Kidney (tissue), 14 donors: ENCODE measurements around the gene SLC25A39. TPM values are rescaled to one million over a fixed set of nuclear protein-coding genes. Genes with fewer than 3 reads are reported as not detected.

Experiments
- DNase-seq, 5 donors: peaks; one replicate each; pipeline ENCODE4 v3.0.0-alpha.2; 2013 to 2020
- FAIRE-seq: peaks from 2 replicates; lab custom pipeline; 2012; peaks lifted over from hg19 to GRCh38; lab: Jason Lieb, UNC
- H3K27ac ChIP-seq, 2 donors: one replicate each; pipeline ENCODE4 v1.7.0; 2013; ENCODE audit warnings: low read depth in 2 of 2, low read length in 2 of 2, inconsistent platforms in 1 of 2
- H3K27me3 ChIP-seq: one replicate; pipeline ENCODE4 v1.7.1; 2013; ENCODE audit warnings: low read length, inconsistent platforms; ENCODE audit not compliant: control insufficient read depth, insufficient read depth
- H3K36me3 ChIP-seq, 3 donors: one replicate each; pipeline versions ENCODE4 v1.7.0 to v1.7.1; 2013; ENCODE audit warnings: low read length in 3 of 3, control low read depth in 1 of 3, inconsistent platforms in 1 of 3; ENCODE audit not compliant: insufficient read depth in 3 of 3, control insufficient read depth in 2 of 3
- H3K4me1 ChIP-seq, 3 donors: one replicate each; pipeline versions ENCODE4 v1.7.0 to v1.7.1; 2013; ENCODE audit warnings: low read length in 3 of 3, inconsistent platforms in 1 of 3, low read depth in 1 of 3; ENCODE audit not compliant: control insufficient read depth in 2 of 3, insufficient read depth in 2 of 3
- H3K4me3 ChIP-seq, 3 donors: one replicate each; pipeline versions ENCODE4 v1.7.0 to v1.8.1; 2013; ENCODE audit warnings: low read length in 3 of 3, control low read depth in 1 of 3, inconsistent platforms in 1 of 3
- H3K9ac ChIP-seq, 3 donors: one replicate each; pipeline versions ENCODE4 v1.7.0 to v1.7.1; 2013; ENCODE audit warnings: low read length in 3 of 3, control low read depth in 1 of 3, inconsistent platforms in 1 of 3
- H3K9me3 ChIP-seq, 3 donors: one replicate each; pipeline versions ENCODE4 v1.7.0 to v1.7.1; 2013; ENCODE audit warnings: low read length in 3 of 3, control low read depth in 1 of 3, inconsistent platforms in 1 of 3; ENCODE audit not compliant: control insufficient read depth in 2 of 3, insufficient read depth in 1 of 3
- intact Hi-C: fragments of 100-400 bp; cut with DNase I; formaldehyde crosslinking; loops from one replicate; pipeline ENCODE4 v1.11.1; 2022
- polyA plus RNA-seq: library from polyadenylated mRNA; stranded (reverse); fragments of 350-450 nt; fragmentation: Illumina TruSeq; extraction: RNeasy Lipid Tissue Mini Kit (QIAGEN cat#74804); gene quantifications from one replicate; pipeline ENCODE4 v1.2.3, GENCODE V29; 2014; ENCODE audit warnings: low read depth, low replicate concordance; ENCODE audit not compliant: insufficient read depth
- total RNA-seq: library from RNA; stranded (reverse); fragmentation: NEBNext Ultra II Directional; extraction: Animal tissue kit (Norgen Biotek cat#: 25700); gene quantifications from one replicate; pipeline ENCODE4 v1.2.1, GENCODE V29; 2021
- TF ChIP-seq, protein P1 (sequence below): IDR thresholded peaks from 3 replicates; pipeline ENCODE4 v1.5.1; 2012; ENCODE audit warnings: mild to moderate bottlenecking, moderate library complexity, borderline replicate concordance; ENCODE audit not compliant: insufficient read depth; ENCODE audit errors: extremely low read depth
- donor health status: control.
- donor health status: control.
- donor health status: control.
- donor health status: control.
- donor health status: control.
- donor health status: DM: yes; HTN: yes; CAD: no.
- donor health status: Normal renal cell carcinoma (clear cell type).

SLC25A39 gene
- total and polyA plus RNA-seq, 2 donors from 2014 or later: 107 to 389 TPM

DNA sequence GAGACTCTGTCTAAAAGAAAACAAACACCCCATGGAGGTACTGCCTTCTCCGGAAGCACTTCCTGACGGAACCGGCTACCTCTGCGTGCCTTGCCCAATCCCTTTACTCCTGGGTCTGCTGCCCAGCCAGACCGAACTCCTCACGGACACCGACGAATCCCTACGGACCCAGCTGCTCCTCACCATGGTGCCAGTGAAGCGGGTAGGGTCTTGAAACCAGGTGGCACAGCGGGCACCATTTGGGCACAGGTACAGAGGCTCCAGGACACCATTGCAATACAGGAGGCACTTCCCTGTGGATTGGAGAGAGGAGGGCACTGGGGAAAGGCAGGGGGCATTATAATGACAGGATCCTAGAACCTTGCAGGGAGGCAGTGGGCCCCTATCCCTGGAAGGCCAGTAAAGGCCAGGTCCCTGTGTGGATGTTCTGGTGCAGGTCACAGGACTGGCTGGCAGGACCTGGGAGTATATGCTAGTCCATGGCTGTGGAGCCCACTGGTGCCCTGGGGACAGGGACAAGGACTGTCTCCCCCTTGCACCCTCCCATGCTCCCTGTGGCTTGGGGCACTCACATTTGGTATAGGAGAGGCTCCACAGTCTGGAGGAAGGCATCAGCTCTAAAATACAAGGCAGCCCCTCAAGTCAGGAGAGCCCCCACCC lies 2.3 kb downstream of the SLC25A39 start:
- Histone ChIP-seq H3K9me3 (no peaks in the 10 kb centered on the region), H3K4me1 (peaks cover 0 to 14% (median 0%) of the 10 kb centered on the region in 3 donors), H3K4me3 (no peak overlapping the region), H3K27me3 (peaks cover under 1% of the 10 kb centered on the region), H3K27ac (no peak overlapping the region), H3K9ac (no peak overlapping the region), H3K36me3 (peaks cover 0 to 25% (median 16%) of the 10 kb centered on the region in 3 donors)
- DNase-seq (no peak), FAIRE-seq (no peak)
- TF ChIP-seq, protein P1, sequence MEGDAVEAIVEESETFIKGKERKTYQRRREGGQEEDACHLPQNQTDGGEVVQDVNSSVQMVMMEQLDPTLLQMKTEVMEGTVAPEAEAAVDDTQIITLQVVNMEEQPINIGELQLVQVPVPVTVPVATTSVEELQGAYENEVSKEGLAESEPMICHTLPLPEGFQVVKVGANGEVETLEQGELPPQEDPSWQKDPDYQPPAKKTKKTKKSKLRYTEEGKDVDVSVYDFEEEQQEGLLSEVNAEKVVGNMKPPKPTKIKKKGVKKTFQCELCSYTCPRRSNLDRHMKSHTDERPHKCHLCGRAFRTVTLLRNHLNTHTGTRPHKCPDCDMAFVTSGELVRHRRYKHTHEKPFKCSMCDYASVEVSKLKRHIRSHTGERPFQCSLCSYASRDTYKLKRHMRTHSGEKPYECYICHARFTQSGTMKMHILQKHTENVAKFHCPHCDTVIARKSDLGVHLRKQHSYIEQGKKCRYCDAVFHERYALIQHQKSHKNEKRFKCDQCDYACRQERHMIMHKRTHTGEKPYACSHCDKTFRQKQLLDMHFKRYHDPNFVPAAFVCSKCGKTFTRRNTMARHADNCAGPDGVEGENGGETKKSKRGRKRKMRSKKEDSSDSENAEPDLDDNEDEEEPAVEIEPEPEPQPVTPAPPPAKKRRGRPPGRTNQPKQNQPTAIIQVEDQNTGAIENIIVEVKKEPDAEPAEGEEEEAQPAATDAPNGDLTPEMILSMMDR: no peak
- intact Hi-C loops: no loop called here

DNA sequence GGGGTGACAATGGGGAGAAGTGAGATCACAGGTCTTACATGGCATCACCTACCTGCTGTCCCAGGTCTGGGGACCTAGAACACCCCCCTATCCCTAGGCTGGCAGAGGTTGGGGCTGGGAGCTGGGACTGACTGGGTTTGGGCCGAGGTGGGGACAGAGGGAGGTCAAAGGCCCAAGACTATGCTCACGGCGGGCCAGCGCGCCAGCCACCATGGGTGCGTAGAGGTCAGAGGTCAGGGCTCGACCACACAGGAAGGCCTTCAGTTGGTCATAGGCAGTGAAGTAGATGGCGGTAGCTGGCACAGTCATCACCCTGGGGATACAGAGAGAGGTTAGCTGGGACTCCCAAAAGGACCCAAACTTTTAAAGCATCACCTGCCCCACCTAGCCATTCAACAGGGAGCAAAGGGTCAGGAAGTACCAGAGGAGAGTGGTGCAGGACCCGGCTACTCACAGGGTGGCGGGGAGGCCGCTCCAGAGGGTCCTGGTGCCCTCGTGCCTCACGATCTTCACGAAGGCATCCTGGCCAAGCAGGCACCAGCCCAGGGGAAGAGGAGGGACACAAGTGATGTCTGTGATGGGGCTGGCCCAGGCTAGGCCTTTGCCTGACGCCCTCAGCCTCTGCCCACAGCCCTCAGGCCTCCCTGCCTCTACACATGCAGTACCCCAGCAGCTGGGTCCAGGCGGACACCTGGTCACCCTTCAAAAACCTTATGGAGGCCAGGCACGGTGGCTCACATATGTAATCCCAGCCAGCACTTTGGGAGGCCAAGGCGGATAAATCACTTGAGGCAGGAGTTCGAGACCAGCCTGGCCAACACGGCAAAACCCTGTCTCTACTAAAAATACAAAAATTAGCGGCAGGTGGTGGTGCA lies 3.1 kb downstream of the SLC25A39 start:
- Histone ChIP-seq H3K4me3 (no peak overlapping the region), H3K27ac (no peak overlapping the region), H3K9ac (no peak overlapping the region), H3K27me3 (peaks cover 6% of the 10 kb centered on the region), H3K36me3 (peaks cover 0 to 25% (median 16%) of the 10 kb centered on the region in 3 donors), H3K4me1 (peaks cover 0 to 14% (median 0%) of the 10 kb centered on the region in 3 donors), H3K9me3 (no peaks in the 10 kb centered on the region)
- FAIRE-seq: no peak
- intact Hi-C loops: no loop called here
- no peak for DNase-seq
- TF ChIP-seq, protein P1: no peak

DNA sequence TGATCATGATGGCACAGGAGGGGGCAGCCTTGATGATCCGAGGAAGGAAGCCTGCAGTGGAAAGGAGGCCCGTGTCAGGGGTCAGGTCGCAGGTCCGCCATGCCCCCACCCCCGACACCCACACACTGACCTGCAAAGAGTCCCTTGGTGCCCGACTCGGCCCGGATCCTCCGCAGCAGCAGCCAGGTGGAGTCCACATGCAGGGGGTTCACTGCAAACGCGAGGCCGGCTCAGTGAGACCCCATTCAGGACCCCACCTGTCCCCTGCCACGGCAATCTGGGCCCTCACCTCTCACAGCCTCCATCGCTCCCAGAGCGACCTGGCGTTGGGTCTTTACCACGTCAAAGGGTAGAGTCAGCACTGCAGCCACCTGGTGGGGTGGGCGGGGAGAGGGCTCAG lies 4.6 kb downstream of the SLC25A39 start:
- H3K4me1 ChIP-seq: peaks cover 0 to 11% (median 0%) of the 10 kb centered on the region in 3 donors
- H3K9ac ChIP-seq: no peak overlapping the region
- intact Hi-C loops: no loop called here
- no peak for FAIRE-seq
- no peak overlapping the region for H3K27ac ChIP-seq
- peaks cover 13% of the 10 kb centered on the region for H3K27me3 ChIP-seq
- no peaks in the 10 kb centered on the region for H3K9me3 ChIP-seq
- H3K4me3 ChIP-seq: no peak overlapping the region
- peaks cover 0 to 25% (median 16%) of the 10 kb centered on the region in 3 donors for H3K36me3 ChIP-seq
- TF ChIP-seq, protein P1: no peak
- DNase-seq: no peak
